ENCODE measurements around the gene EDAR.

Gene EDAR

GRCh38 chr2:108988796-108989713 is at the start of gene EDAR:
Gene EDAR, minus strand, starts transcription at chr2:108989220. Its CDS starts 58,206 bp downstream, at chr2:108931014.
- DNase-seq: no peak

GRCh38 chr2:109033171-109033570 is 44.2 kb upstream of the EDAR start:
- no peak for DNase-seq

- DNase-seq: no peak
Observed at GRCh38 chr2:109032229-109032820, 43.3 kb upstream of the EDAR start.

GRCh38 chr2:109031476-109032228 is 42.6 kb upstream of the EDAR start:
- peak; percentile 46 for DNase-seq

GRCh38 chr2:109030870-109031475 is 42.0 kb upstream of the EDAR start:
- DNase-seq: no peak

GRCh38 chr2:109029490-109030201 is 40.6 kb upstream of the EDAR start:
- no peak for DNase-seq

- no peak for DNase-seq
Observed at GRCh38 chr2:109028738-109029489, 39.9 kb upstream of the EDAR start.

- DNase-seq: no peak
Observed at GRCh38 chr2:109028277-109028676, 39.3 kb upstream of the EDAR start.

GRCh38 chr2:109027702-109028101 is 38.7 kb upstream of the EDAR start:
- no peak for DNase-seq

GRCh38 chr2:109024477-109024876 is 35.5 kb upstream of the EDAR start:
- no peak for DNase-seq

GRCh38 chr2:109021895-109022300 is 32.9 kb upstream of the EDAR start:
- DNase-seq: no peak

- DNase-seq: no peak
Observed at GRCh38 chr2:109020217-109020637, 31.2 kb upstream of the EDAR start.

- DNase-seq: no peak
Observed at GRCh38 chr2:109018452-109018851, 29.4 kb upstream of the EDAR start.

- DNase-seq: no peak
Observed at GRCh38 chr2:109017017-109017416, 28.0 kb upstream of the EDAR start.

- DNase-seq: no peak
Observed at GRCh38 chr2:109016376-109016775, 27.4 kb upstream of the EDAR start.

GRCh38 chr2:109014476-109014875 is 25.5 kb upstream of the EDAR start:
- DNase-seq: no peak

- no peak for DNase-seq
Observed at GRCh38 chr2:109013051-109013450, 24.0 kb upstream of the EDAR start.

- DNase-seq: peak; percentile 8
Observed at GRCh38 chr2:109009920-109010610, 21.0 kb upstream of the EDAR start.

- no peak for DNase-seq
Observed at GRCh38 chr2:109006971-109007370, 18.0 kb upstream of the EDAR start.

- DNase-seq: no peak
Observed at GRCh38 chr2:109005686-109006204, 16.7 kb upstream of the EDAR start.

GRCh38 chr2:109001201-109001600 is 12.2 kb upstream of the EDAR start:
- no peak for DNase-seq

Measured in suppressor macrophage treated with lipopolysaccharide for 4 hours (primary cell).